OCI-M2 (cell line): ENCODE data around the gene LMF2.
"Not testable (repeated sequence)": the region's sequence is repeated elsewhere in the genome, so short reads cannot be mapped to it uniquely, and the experiment has no call there.

ENCODE experiments used
- DNase-seq: peaks from one replicate; lab custom pipeline; 2025; ENCODE audit not compliant: unreplicated experiment; lab: John Stamatoyannopoulos, UW

Gene LMF2, protein sequence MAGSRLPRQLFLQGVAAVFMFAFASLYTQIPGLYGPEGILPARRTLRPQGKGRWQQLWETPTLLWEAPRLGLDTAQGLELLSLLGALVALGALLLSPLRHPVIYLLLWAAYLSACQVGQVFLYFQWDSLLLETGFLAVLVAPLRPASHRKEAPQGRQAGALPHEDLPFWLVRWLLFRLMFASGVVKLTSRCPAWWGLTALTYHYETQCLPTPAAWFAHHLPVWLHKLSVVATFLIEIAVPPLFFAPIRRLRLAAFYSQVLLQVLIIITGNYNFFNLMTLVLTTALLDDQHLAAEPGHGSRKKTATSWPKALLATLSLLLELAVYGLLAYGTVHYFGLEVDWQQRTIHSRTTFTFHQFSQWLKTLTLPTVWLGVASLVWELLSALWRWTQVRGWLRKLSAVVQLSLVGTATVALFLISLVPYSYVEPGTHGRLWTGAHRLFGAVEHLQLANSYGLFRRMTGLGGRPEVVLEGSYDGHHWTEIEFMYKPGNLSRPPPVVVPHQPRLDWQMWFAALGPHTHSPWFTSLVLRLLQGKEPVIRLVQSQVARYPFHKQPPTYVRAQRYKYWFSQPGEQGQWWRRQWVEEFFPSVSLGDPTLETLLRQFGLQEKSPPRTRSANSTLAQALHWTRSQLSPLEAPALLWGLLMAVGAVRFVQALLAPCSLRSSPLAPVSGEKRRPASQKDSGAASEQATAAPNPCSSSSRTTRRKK

GRCh38 chr22:50507421-50507990 lies at the start of gene LMF2:
Gene LMF2, minus strand, starts transcription at chr22:50507702. Its CDS starts 27 bp downstream, at chr22:50507675.
- DNase-seq, result no peak

- DNase-seq, result no peak
Observed at GRCh38 chr22:50556703-50557102, 49.2 kb upstream of the LMF2 start.

GRCh38 chr22:50553310-50553709 lies 45.8 kb upstream of the LMF2 start:
- DNase-seq, result no peak

GRCh38 chr22:50551160-50551752 lies 43.8 kb upstream of the LMF2 start:
- no peak for DNase-seq

DNA sequence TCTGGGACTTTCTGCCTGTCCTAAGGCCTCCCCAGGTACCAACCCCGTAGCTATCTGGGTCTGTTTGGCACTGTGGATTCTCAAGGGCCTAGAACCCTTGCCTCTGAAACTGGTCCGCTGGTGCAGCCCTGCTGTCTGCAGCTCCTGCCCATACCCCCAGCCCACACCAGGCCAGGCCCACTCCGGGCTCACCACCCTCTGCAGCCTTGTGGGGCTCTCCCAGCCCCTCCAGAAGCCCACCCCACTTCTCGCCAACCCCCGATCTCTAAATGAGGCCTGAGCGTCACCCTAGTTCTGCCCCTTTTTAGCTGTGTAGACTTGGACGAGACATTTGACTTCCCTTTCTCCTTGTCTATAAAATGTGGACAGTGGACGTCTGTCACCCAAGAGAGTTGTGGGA lies 42.9 kb upstream of the LMF2 start:
- no peak for DNase-seq

DNA sequence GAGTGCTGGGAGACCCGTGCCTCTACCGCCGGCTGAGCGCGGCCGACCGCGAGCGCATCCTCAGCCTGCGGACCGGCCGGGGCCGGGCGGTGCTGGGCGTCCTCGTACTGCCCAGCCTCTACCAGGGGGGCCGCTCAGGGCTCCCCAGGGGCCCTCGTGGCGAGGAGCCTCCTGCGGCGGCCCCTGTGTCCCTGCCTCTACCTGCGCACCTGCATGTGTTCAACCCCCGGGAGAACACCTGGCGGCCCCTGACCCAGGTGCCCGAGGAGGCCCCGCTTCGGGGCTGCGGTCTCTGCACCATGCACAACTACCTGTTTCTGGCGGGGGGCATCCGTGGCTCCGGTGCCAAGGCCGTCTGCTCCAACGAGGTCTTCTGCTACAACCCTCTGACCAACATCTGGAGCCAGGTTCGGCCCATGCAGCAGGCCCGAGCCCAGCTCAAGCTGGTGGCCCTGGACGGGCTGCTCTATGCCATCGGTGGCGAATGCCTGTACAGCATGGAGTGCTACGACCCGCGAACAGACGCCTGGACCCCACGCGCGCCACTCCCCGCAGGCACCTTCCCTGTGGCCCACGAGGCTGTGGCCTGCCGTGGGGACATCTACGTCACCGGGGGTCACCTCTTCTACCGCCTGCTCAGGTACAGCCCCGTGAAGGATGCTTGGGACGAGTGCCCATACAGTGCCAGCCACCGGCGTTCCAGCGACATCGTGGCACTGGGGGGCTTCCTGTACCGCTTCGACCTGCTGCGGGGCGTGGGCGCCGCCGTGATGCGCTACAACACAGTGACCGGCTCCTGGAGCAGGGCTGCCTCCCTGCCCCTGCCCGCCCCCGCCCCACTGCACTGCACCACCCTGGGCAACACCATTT lies 41.7 kb upstream of the LMF2 start:
- DNase-seq, result no peak

- no peak for DNase-seq
Observed at GRCh38 chr22:50548040-50548920, 40.8 kb upstream of the LMF2 start.

- DNase-seq, result no peak
Observed at GRCh38 chr22:50547263-50547985, 39.9 kb upstream of the LMF2 start.

- DNase-seq, result no peak
Observed at GRCh38 chr22:50546326-50547262, 39.1 kb upstream of the LMF2 start.

- no peak for DNase-seq
Observed at GRCh38 chr22:50545522-50546325, 38.2 kb upstream of the LMF2 start, which contains the start of gene KLHDC7B. Gene KLHDC7B, plus strand, starts transcription at chr22:50545899. Its CDS starts 345 bp downstream, at chr22:50546244.

DNA sequence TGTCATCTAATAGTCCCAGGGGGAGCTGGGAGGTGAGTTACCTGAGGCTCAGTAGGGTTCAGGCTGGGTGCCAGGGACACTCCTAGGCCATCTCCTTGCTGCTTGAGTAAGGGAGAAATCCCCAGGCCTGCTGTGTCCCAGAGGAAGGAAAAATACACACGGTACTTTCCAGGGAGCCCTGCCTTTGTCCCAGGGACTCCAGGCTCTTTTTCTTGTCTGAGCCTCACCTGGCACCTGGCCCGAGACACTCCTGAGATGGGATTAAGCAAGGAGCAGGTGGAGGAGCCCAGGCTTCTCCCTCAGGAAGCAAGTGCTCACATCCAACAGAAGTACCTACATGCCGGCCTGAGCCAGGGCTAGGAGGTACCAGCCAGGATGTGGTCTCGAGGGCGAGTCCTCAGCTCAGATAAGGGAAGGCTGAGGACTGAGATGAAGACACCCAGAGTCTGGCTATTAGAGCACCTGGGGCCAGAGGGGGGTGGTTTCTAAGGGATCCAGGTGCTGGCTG lies 37.3 kb upstream of the LMF2 start:
- no peak for DNase-seq

DNA sequence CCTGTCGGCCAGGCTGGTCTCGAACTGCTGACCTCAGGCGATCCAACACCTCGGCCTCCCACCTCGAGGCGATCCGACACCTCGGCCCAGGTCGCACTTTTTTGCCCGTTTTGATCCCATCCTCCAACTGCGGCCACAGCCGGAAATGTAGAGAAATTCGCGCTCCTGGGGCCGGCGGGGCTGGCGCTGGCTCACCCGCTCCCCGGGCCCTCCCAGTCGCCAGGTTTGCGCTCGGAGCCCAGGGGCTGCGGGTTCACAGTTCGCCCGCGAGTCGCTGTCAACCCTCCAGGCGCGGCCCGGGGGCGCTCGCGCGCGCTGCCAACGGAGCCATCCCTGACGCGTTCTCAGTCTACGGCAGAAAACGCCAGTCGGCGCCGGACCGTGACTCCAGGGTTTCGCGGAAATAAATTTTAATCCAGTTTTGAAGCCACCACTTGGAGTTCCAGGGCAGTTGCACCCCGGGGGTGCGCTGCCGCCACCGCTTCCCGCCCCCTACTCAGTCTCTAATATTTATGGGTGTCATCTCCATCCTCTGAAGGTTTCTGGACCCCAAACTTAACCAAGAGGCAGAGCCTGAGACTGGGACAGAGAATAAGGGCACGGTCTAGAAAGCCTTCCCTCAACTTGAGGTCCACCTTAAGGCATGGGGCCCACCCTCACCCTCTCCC lies 36.7 kb upstream of the LMF2 start:
- DNase-seq, result no peak

- no peak for DNase-seq
Observed at GRCh38 chr22:50542416-50542927, 35.0 kb upstream of the LMF2 start.

- not testable (repeated sequence) for DNase-seq
Observed at GRCh38 chr22:50541667-50542026, 34.1 kb upstream of the LMF2 start.

GRCh38 chr22:50540381-50540780 lies 32.9 kb upstream of the LMF2 start:
- DNase-seq, result no peak

DNA sequence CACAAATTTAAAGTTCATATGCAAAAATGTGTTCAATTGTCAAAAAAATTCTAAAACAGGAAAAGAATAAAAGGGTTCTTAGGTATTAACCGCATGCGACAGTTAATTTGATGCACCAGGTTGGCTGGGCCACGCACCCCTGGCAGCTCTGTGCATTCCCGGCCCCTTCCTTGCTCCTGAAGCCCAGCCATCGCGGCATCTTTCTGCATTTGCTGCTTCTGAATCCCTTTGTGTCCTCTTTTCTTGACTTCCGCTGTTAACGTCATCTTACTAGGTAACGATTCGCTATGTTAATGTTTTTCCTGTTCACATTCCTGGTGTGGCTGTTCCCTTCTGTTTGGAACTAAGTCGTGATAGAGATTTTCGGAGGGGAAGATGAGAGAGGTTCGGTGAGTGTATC lies 30.3 kb upstream of the LMF2 start:
- DNase-seq, result no peak
